ENCODE data around the gene PRUNE1.
A peak's percentile ranks its signal among the peaks of the same experiment; 100 is the strongest.

Gene PRUNE1

GRCh38 chr1:151000408-151000807, 7.8 kb upstream of the PRUNE1 start:
- no peak for FAIRE-seq
- DNase-seq (ENCODE audit: insufficient read length, low spot score): no peak
- no peak for TF ChIP-seq CTCF (IDR thresholded peaks at IDR 0.05; ENCODE audit: insufficient read depth, missing control alignments)

GRCh38 chr1:151001602-151002001, 6.6 kb upstream of the PRUNE1 start:
- TF ChIP-seq CTCF (IDR thresholded peaks at IDR 0.05; ENCODE audit: insufficient read depth, missing control alignments): no peak
- FAIRE-seq (no peak), DNase-seq (ENCODE audit: insufficient read length, low spot score) (no peak)

DNA sequence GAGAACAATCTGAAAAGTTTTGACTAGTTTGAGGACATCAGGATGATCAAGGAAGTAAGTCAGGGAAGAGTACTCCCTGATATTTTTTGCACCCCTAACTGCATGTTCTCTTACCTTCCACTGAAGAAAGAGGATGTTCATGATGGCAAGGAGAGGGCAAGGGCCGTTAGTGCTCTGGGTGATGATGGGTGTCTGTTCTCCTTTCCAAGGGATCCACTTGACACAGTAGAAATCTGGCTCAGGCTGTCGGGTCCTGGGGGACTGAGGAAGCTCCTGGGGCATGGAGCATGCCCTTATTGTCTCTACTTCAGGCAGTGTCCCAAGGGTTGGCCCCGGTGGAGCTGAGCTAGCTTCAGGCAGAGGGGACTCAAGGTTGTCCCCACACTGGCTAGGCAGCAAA, 6.2 kb upstream of the PRUNE1 start:
- DNase-seq (ENCODE audit: insufficient read length, low spot score) (no peak), FAIRE-seq (no peak)
- no peak for TF ChIP-seq CTCF (IDR thresholded peaks at IDR 0.05; ENCODE audit: insufficient read depth, missing control alignments)

DNA sequence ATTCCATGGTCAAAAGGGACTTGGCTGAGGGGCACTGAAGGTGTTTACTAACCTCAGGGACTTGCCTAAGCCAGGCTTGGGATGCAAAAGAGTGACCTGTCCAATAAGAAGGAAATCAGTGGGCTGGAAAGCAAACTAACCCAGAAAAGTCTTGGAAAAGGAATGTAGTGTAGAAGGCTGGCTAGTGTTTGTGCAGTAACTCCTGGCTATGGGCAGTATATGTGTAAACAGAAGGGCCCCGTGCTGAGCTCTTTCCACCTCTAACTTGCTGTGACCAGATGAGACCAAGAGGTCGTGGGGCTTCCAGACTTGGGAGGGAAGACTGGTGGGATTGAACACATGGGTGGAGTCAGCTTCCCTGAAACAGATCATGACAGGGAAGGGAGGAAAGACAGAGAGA, 5.6 kb upstream of the PRUNE1 start:
- FAIRE-seq: no peak
- no peak for DNase-seq (ENCODE audit: insufficient read length, low spot score)
- TF ChIP-seq CTCF (IDR thresholded peaks at IDR 0.05; ENCODE audit: insufficient read depth, missing control alignments): no peak

DNA sequence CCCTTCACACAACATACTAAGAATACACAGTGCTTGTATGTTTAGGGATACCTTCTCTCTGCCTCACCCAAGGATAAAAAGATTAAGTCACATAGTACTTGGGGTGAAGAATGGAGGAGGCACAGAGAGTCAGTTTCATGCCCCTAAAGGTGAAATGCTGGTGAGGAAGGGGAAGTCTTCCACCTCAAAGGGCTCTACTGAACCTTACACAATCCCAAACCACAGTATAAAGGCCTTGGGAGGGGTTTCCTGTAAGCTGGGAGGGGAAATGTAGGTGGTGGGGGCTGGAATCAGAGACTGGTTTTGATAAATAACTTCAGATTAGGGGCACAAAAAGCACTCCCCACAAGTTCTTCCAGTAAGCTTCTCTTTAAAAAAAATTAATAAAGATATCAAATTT, 5.1 kb upstream of the PRUNE1 start:
- DNase-seq (ENCODE audit: insufficient read length, low spot score): no peak
- FAIRE-seq: no peak
- TF ChIP-seq CTCF (IDR thresholded peaks at IDR 0.05; ENCODE audit: insufficient read depth, missing control alignments): no peak

- TF ChIP-seq CTCF (IDR thresholded peaks at IDR 0.05; ENCODE audit: insufficient read depth, missing control alignments): no peak
- no peak for DNase-seq (ENCODE audit: insufficient read length, low spot score)
- no peak for FAIRE-seq
Measured at GRCh38 chr1:151005729-151006319, 2.4 kb upstream of the PRUNE1 start.

DNA sequence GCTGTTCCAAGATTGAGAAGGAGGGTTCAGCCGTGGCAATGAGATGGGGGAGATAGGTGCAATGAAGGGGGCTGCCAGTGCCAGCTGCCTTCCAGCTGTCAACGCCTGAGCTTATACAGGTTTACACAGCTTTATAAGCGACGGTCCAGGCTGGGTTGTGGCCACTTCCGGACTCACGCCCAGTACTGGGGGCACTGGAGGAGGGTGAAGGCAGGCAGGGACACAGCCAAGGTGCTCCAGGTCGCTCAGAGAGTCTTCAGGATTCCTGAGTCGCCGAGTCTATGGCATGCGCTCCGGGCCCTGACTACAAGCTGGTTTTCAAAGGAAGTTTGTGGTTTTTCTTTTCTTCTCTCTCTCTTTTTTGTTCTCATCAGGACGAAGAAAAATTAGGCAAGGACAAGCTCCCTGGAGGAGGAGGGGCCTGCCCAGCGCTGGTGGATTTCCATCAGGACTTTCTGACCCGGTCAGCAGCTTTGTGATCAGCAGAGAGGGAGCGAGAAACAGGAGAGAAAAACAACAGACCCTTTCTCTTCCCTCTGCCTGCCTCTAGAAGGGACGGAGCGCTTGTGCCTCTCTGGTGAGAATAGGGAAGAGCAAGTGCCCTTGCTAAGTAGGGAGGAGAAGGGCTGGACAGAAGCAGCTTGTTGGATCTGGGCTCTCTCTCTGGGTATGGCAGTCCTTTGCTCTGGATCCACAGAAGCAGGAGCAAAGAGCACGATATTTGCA, 1.8 kb upstream of the PRUNE1 start, which contains the start of gene MINDY1:
Gene MINDY1 (minus strand): TSS at position 576 of the 726 bp plus-strand sequence. CDS start 4,285 bp downstream, outside the sequence.
- peak; percentile 61 for TF ChIP-seq CTCF (IDR thresholded peaks at IDR 0.05; ENCODE audit: insufficient read depth, missing control alignments)
- DNase-seq (ENCODE audit: insufficient read length, low spot score): peak; percentile 42
- FAIRE-seq: no peak

Data from D721Med (cell line).